ENCODE data around the gene ARHGAP22. TPM values are rescaled to one million over a fixed set of nuclear protein-coding genes. Genes with fewer than 3 reads are reported as not detected.
"Not testable (repeated sequence)": the region's sequence is repeated elsewhere in the genome, so short reads cannot be mapped to it uniquely, and the experiment has no call there.

Gene ARHGAP22
- total and polyA plus RNA-seq, 2 of the 4 experiments (the other 2 are of a cell fraction), result 28.3 to 30.2 TPM

GRCh38 chr10:48648172-48648942 lies 43.5 kb upstream of the ARHGAP22 start:
- H2AK5ac ChIP-seq (ENCODE audit: low read depth, low read length), result no peak overlapping the region
- in situ Hi-C loops (cut with MboI; ENCODE audit: low sequenced_read_pairs), result no loop called here

GRCh38 chr10:48647073-48647472 lies 42.2 kb upstream of the ARHGAP22 start:
- not testable (repeated sequence) for H4K20me1 ChIP-seq (ENCODE audit: insufficient read depth, low read length)

More at GRCh38 chr10:48648172-48648942, 43.5 kb upstream of the ARHGAP22 start:
- DNase-seq (no peak), ATAC-seq (ENCODE audit: low read depth) (no peak)
- WGBS, 2 experiments (ENCODE audit: extremely low coverage in 2 of 2, insufficient read length in 1 of 2), result 93% methylated on average over 7 of the region's 12 CpGs; no CpG with 5 or more reads in 1 of the 2 experiments
- no peak overlapping the region for H3K56ac ChIP-seq (ENCODE audit: extremely low read depth, insufficient read depth, low read length)
- no peak overlapping the region for H2BK120ac ChIP-seq (ENCODE audit: low read depth, low read length)
- H2AFZ ChIP-seq (replicated peaks; ENCODE audit: low read length, poor library complexity), result no peak overlapping the region
- no peak overlapping the region for H2BK15ac ChIP-seq (ENCODE audit: low read depth, low read length)
- no peaks in the 10 kb centered on the region for H3K9me1 ChIP-seq (ENCODE audit: insufficient read depth, low read length)
- H3K4ac ChIP-seq (ENCODE audit: low read depth, low read length), result no peak overlapping the region
- H3K14ac ChIP-seq (replicated peaks; ENCODE audit: low read depth, low read length), result no peak overlapping the region
- no peak overlapping the region for H2AK9ac ChIP-seq (replicated peaks; ENCODE audit: low read depth, low read length, poor library complexity)
- H3K79me1 ChIP-seq (ENCODE audit: low read depth in 1 of 2, low read length in 2 of 2), result peaks cover 0 to 4% of the 10 kb centered on the region in 2 experiments; a peak in 1 of 4 replicates
- no TSS peak for BruUV-seq (replicated peaks)
- H3K18ac ChIP-seq (ENCODE audit: low read depth, low read length), result no peak overlapping the region
- H3K9ac ChIP-seq (ENCODE audit: low read depth, low read length), result no peak overlapping the region
- no peak overlapping the region for H3K4me2 ChIP-seq (ENCODE audit: low read depth, low read length)
- H3K9me3 ChIP-seq (ENCODE audit: control insufficient read depth, insufficient read depth, low read length), result no peaks in the 10 kb centered on the region
- no peak overlapping the region for H4K8ac ChIP-seq (ENCODE audit: low read depth in 2 of 2, low read length in 2 of 2)
- TF ChIP-seq SMC3 (IDR thresholded peaks at IDR 0.05; ENCODE audit: low read depth, low read length) (no peak), MAZ (IDR thresholded peaks at IDR 0.05; ENCODE audit: borderline replicate concordance, low read depth, low read length) (no peak), RAD21 (IDR thresholded peaks at IDR 0.05; ENCODE audit: low read length) (no peak)
- no peaks in the 10 kb centered on the region for H3K4me1 ChIP-seq (ENCODE audit: control insufficient read depth, insufficient read depth, low read length)
- H2BK5ac ChIP-seq (ENCODE audit: low read depth, low read length, poor library complexity, severe bottlenecking), result no peak overlapping the region
- H3K27ac ChIP-seq (ENCODE audit: insufficient read depth, low read length), result no peak overlapping the region
- intact Hi-C loops (cut with micrococcal nuclease) (no loop called here), dilution Hi-C loops (cut with HindIII; ENCODE audit: low sequenced_read_pairs, unreplicated experiment) (no loop called here)
- H2BK20ac ChIP-seq (ENCODE audit: low read depth, low read length), result no peak overlapping the region
- no peak overlapping the region for H4K91ac ChIP-seq (ENCODE audit: insufficient read depth, low read depth, low read length)
- POLR2A ChIA-PET (ENCODE audit: unreplicated experiment), result no interaction called here
- CTCF ChIA-PET, result no interaction called here
- no peaks in the 10 kb centered on the region for H3K27me3 ChIP-seq (ENCODE audit: control insufficient read depth, insufficient read depth, low read length)
- no peaks in the 10 kb centered on the region for H3K36me3 ChIP-seq (ENCODE audit: control insufficient read depth, insufficient read depth, low read length)
- H4K5ac ChIP-seq (ENCODE audit: low read depth, low read length), result no peak overlapping the region
- H3K4me3 ChIP-seq (ENCODE audit: insufficient read depth, low read depth, low read length), result no peak overlapping the region
- H4K20me1 ChIP-seq (ENCODE audit: insufficient read depth, low read length), result no peaks in the 10 kb centered on the region
- no peak overlapping the region for H3K23ac ChIP-seq (ENCODE audit: low read depth, low read length)

More at GRCh38 chr10:48647073-48647472, 42.2 kb upstream of the ARHGAP22 start:
- H3K9me3 ChIP-seq (ENCODE audit: control insufficient read depth, insufficient read depth, low read length); H3K4ac ChIP-seq (ENCODE audit: low read depth, low read length); H3K27ac ChIP-seq (ENCODE audit: insufficient read depth, low read length); H3K23ac ChIP-seq (ENCODE audit: low read depth, low read length); H3K14ac ChIP-seq (replicated peaks; ENCODE audit: low read depth, low read length); H3K27me3 ChIP-seq (ENCODE audit: control insufficient read depth, insufficient read depth, low read length); H3K4me1 ChIP-seq (ENCODE audit: control insufficient read depth, insufficient read depth, low read length); H2AK9ac ChIP-seq (replicated peaks; ENCODE audit: low read depth, low read length, poor library complexity); H3K9me1 ChIP-seq (ENCODE audit: insufficient read depth, low read length); dilution Hi-C loops (cut with HindIII; ENCODE audit: low sequenced_read_pairs, unreplicated experiment); H3K9ac ChIP-seq (ENCODE audit: low read depth, low read length); H4K5ac ChIP-seq (ENCODE audit: low read depth, low read length); H2BK20ac ChIP-seq (ENCODE audit: low read depth, low read length); DNase-seq; H2AK5ac ChIP-seq (ENCODE audit: low read depth, low read length); H4K91ac ChIP-seq (ENCODE audit: insufficient read depth, low read depth, low read length); ATAC-seq (ENCODE audit: low read depth); in situ Hi-C loops (cut with MboI; ENCODE audit: low sequenced_read_pairs); H2BK5ac ChIP-seq (ENCODE audit: low read depth, low read length, poor library complexity, severe bottlenecking); H3K4me3 ChIP-seq (ENCODE audit: insufficient read depth, low read depth, low read length); H3K56ac ChIP-seq (ENCODE audit: extremely low read depth, insufficient read depth, low read length); H3K36me3 ChIP-seq (ENCODE audit: control insufficient read depth, insufficient read depth, low read length); POLR2A ChIA-PET (ENCODE audit: unreplicated experiment); H3K79me1 ChIP-seq (ENCODE audit: low read depth in 1 of 2, low read length in 2 of 2); H3K4me2 ChIP-seq (ENCODE audit: low read depth, low read length); H2BK120ac ChIP-seq (ENCODE audit: low read depth, low read length); intact Hi-C loops (cut with micrococcal nuclease); H4K8ac ChIP-seq (ENCODE audit: low read depth in 2 of 2, low read length in 2 of 2); H2AFZ ChIP-seq (replicated peaks; ENCODE audit: low read length, poor library complexity); BruUV-seq (replicated peaks); H2BK15ac ChIP-seq (ENCODE audit: low read depth, low read length); H3K18ac ChIP-seq (ENCODE audit: low read depth, low read length): not testable (repeated sequence)
- WGBS, 2 experiments (ENCODE audit: extremely low coverage in 2 of 2, insufficient read length in 1 of 2), result no CpG with 5 or more reads among the region's 7 CpGs
- CTCF ChIA-PET, result interaction anchor here (0.7 to 1.0 kb wide), 2 partner anchors 9 to 259 kb away, joined by 3 to 5 read pairs; no protein-coding TSS in a partner anchor

Measured in IMR-90 (cell line).